A549 (cell line): ENCODE measurements around the gene ETFDH. TPM values are rescaled to one million over a fixed set of nuclear protein-coding genes. Genes with fewer than 3 reads are reported as not detected.
A peak's percentile ranks its signal among the peaks of the same experiment; 100 is the strongest.

ENCODE experiments used
- ATAC-seq, 2 experiments: fragments of 200-7000 bp in 1 of 2; fragments of >200 bp in 1 of 2; cut with Nextera tagmentation in 1 of 2; cut with Tn5 transposase in 1 of 2; 3 replicates each; pipeline versions ENCODE4 v1.8.0 to v1.9.1; 2018 to 2020; ENCODE audit warnings: mild to moderate bottlenecking in 1 of 2, moderate library complexity in 1 of 2
- CTCF ChIA-PET: fragments of 300-600 bp; sonication (Branson Sonifier 250); formaldehyde crosslinking; extraction: SDS; loops from one replicate; lab custom pipeline; 2021; ENCODE audit warnings: antibody characterized with exemption, inconsistent platforms; lab: Yijun Ruan, JAX
- POLR2A ChIA-PET: fragments of 350-600 bp; formaldehyde crosslinking; extraction: SDS; loops from one replicate; lab custom pipeline; 2021; ENCODE audit warnings: antibody characterized with exemption, inconsistent platforms; lab: Yijun Ruan, JAX
- DNase-seq, 2 experiments: peaks; one replicate each; pipeline versions ENCODE4 v3.0.0 to v3.0.0-alpha.2; 2011 to 2016; ENCODE audit warnings: low read depth in 1 of 2, low spot score in 1 of 2
- FAIRE-seq: peaks from 2 replicates; lab custom pipeline; 2011; peaks lifted over from hg19 to GRCh38; lab: Jason Lieb, UNC
- H3K27ac ChIP-seq, 2 experiments: fragments of >200 bp; sonication (Bioruptor Twin); formaldehyde crosslinking; 3 replicates each; pipeline ENCODE4 v1.5.1; 2016 to 2017
- H3K4me1 ChIP-seq: fragments of >200 bp; sonication (Bioruptor Twin); formaldehyde crosslinking; 3 replicates; pipeline ENCODE4 v1.6.1; 2016
- H3K4me2 ChIP-seq: fragments of >200 bp; sonication (Bioruptor Twin); formaldehyde crosslinking; 3 replicates; pipeline ENCODE4 v1.6.1; 2016
- H3K4me3 ChIP-seq: fragments of >200 bp; sonication (Bioruptor Twin); formaldehyde crosslinking; 3 replicates; pipeline ENCODE4 v1.5.1; 2016
- H3K9me3 ChIP-seq: fragments of >200 bp; sonication (Bioruptor Twin); formaldehyde crosslinking; 3 replicates; pipeline ENCODE4 v1.6.1; 2016
- CBX8 ChIP-seq: fragments of 200-600 bp; sonication (generic); IDR thresholded peaks from 2 replicates; pipeline ENCODE4 v1.6.1; 2016
- CEBPB ChIP-seq, 2 experiments: fragments of >200 bp in 1 of 2; sonication (Bioruptor Twin) in 1 of 2; formaldehyde crosslinking in 1 of 2; IDR thresholded peaks; 2 replicates each; pipeline ENCODE4 v1.6.1; 2012 to 2016
- CHD2 ChIP-seq: fragments of 150-350 bp; IDR thresholded peaks from 2 replicates; pipeline ENCODE4 v1.6.1; 2014; ENCODE audit warnings: low read length; ENCODE audit not compliant: partially characterized antibody
- CHD4 ChIP-seq: fragments of 200-600 bp; sonication (generic); IDR thresholded peaks from 2 replicates; pipeline ENCODE4 v1.6.1; 2016; ENCODE audit warnings: antibody characterized with exemption, mild to moderate bottlenecking, borderline replicate concordance
- EHF ChIP-seq: fragments of 250-450 bp; sonication (Bioruptor Pico); IDR thresholded peaks from 2 replicates; pipeline ENCODE4 v1.5.0; 2020; ENCODE audit warnings: mild to moderate bottlenecking
- FOXS1 ChIP-seq: fragments of 250-450 bp; sonication (Bioruptor Pico); IDR thresholded peaks from 2 replicates; pipeline ENCODE4 v1.5.0; 2020; ENCODE audit warnings: mild to moderate bottlenecking, moderate library complexity
- HEYL ChIP-seq: fragments of 250-450 bp; sonication (Bioruptor Pico); IDR thresholded peaks from 2 replicates; pipeline ENCODE4 v1.8.0; 2021; ENCODE audit warnings: mild to moderate bottlenecking, moderate library complexity
- MAFK ChIP-seq: fragments of 450-650 bp; IDR thresholded peaks from 2 replicates; pipeline ENCODE4 v1.6.1; 2014; ENCODE audit not compliant: partially characterized antibody
- MAZ ChIP-seq: fragments of 150-350 bp; IDR thresholded peaks from 2 replicates; pipeline ENCODE4 v1.6.1; 2014; ENCODE audit warnings: antibody characterized with exemption, low read depth, low read length, borderline replicate concordance
- POLR2A ChIP-seq: IDR thresholded peaks from 2 replicates; pipeline ENCODE4 v1.6.1; 2012; ENCODE audit warnings: mild to moderate bottlenecking, low read length
- POLR2AphosphoS2 ChIP-seq: conservative IDR thresholded peaks from 2 replicates; pipeline ENCODE4 v1.6.1; 2012; ENCODE audit warnings: low read length, improper control_type of control experiment, inconsistent platforms
- RAD21 ChIP-seq, 2 experiments: fragments of >200 bp in 1 of 2; sonication (Bioruptor Twin) in 1 of 2; formaldehyde crosslinking in 1 of 2; IDR thresholded peaks in 1 of 2; conservative IDR thresholded peaks in 1 of 2; 2 replicates in 1 of 2; 3 replicates in 1 of 2; pipeline ENCODE4 v1.6.1; 2012 to 2018; ENCODE audit warnings: inconsistent platforms in 1 of 2
- RCOR1 ChIP-seq: fragments of 150-350 bp; IDR thresholded peaks from 2 replicates; pipeline ENCODE4 v1.6.1; 2014; ENCODE audit warnings: antibody characterized with exemption, low read length, low read depth
- RFX5 ChIP-seq: fragments of 450-650 bp; IDR thresholded peaks from 2 replicates; pipeline ENCODE4 v1.7.1; 2014; ENCODE audit warnings: antibody characterized with exemption, mild to moderate bottlenecking, moderate library complexity
- RNF2 ChIP-seq: fragments of 200-600 bp; sonication (generic); IDR thresholded peaks from 2 replicates; pipeline ENCODE4 v1.6.1; 2016; ENCODE audit warnings: low read depth, mild to moderate bottlenecking, antibody characterized with exemption, moderate library complexity, borderline replicate concordance
- SMC3 ChIP-seq: fragments of >200 bp; sonication (Bioruptor Twin); formaldehyde crosslinking; IDR thresholded peaks from 3 replicates; pipeline ENCODE4 v1.6.1; 2018; ENCODE audit warnings: inconsistent platforms
- SREBF2 ChIP-seq: fragments of 450-650 bp; IDR thresholded peaks from 2 replicates; pipeline ENCODE4 v1.6.1; 2014; ENCODE audit warnings: mild to moderate bottlenecking, moderate library complexity
- ZFP36 ChIP-seq: fragments of 450-650 bp; IDR thresholded peaks from 2 replicates; pipeline ENCODE4 v1.6.1; 2014; ENCODE audit warnings: borderline replicate concordance; ENCODE audit not compliant: partially characterized antibody
- whole genome bisulfite sequencing: methylation state at CpG from one replicate; pipeline ENCODE4 v1.1.6; 2017; ENCODE audit errors: missing lambda C conversion rate; 5-methylcytosine and 5-hydroxymethylcytosine counted together
- polyA plus RNA-seq, 4 experiments: library from polyadenylated mRNA; depleted of rRNA in 3 of 4; stranded (reverse); fragments of >200 nt; fragmentation: RNase III in 1 of 4; extraction: RNeasy Plus Mini Kit Qiagen cat#74134 plus additional on column Dnase treatment in 1 of 4; gene quantifications; 2 replicates in 3 of 4; 3 replicates in 1 of 4; pipeline ENCODE4 v1.2.3, GENCODE V29; 2011 to 2017
- TF ChIP-seq, protein P1 (sequence below): IDR thresholded peaks from 2 replicates; pipeline ENCODE4 v1.6.1; 2012; ENCODE audit warnings: low read depth, borderline replicate concordance
- TF ChIP-seq, protein P2 (sequence below): fragments of >200 bp; sonication (Bioruptor Twin); formaldehyde crosslinking; IDR thresholded peaks from 3 replicates; pipeline ENCODE4 v1.5.1; 2016

Gene ETFDH
- polyA plus RNA-seq, 2 of the 4 experiments (the other 2 are of a cell fraction): 6.7 to 15.7 TPM

DNA sequence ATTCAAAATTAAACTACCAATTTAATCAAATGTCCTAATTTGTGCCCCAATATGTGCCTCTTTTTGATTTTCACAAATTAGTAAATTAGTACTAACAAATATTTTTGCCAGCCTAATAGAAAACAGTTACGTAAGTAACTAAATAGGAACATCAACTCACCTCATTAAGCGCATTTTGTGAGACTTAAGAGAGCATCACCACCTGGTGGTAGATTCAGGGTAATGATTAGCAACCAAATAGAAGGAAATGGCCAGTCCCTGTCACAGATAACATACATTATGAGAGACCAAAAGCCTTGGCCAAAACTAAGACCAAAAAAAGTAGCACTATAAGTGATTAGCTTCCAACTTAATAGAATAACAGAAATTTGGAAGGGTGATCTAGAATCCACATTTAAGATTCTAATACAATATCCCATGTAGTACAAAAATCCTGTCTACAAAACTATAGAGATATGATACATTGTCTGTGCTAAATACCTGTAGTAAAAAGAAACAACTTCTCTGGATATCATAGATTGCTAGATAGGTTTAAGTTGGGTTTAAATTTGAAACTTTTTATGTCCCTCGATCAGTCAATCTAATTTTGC, 47.1 kb upstream of the ETFDH start (continued):
- TF ChIP-seq, protein P1, sequence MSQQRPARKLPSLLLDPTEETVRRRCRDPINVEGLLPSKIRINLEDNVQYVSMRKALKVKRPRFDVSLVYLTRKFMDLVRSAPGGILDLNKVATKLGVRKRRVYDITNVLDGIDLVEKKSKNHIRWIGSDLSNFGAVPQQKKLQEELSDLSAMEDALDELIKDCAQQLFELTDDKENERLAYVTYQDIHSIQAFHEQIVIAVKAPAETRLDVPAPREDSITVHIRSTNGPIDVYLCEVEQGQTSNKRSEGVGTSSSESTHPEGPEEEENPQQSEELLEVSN: no peak
- TF ChIP-seq RAD21 (conservative IDR thresholded peaks at IDR 0.05 in 1 of 2, IDR thresholded peaks at IDR 0.05 in 1 of 2): peak; percentile 84 to 86
- TF ChIP-seq SMC3: peak; percentile 89

DNA sequence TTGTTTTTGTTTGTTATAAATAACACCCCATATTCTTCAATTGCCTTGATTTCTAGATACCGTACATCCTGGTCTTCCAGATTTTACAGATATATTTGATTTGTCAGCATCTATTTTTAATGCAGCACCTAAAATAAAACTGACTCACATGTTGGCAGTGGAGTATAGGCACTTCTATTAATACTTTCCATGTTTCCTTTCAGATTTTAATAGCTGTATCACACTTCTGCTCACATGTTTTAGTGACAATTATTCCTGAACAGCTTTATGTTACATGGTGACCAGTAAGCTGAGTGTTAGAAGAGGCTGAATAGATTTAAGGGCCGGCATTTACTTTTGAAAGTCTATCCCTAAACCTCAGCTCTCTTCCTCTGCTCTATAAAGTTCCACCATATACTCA, 46.6 kb upstream of the ETFDH start:
- CTCF ChIA-PET: interaction anchor here (0.6 to 5.0 kb wide), 10 partner anchors 10 to 433 kb away, joined by 3 to 46 read pairs (median 4); no protein-coding TSS in a partner anchor
- 45% methylated on average over 2 of the region's 2 CpGs for WGBS
- TF ChIP-seq ZFP36: no peak
- TF ChIP-seq CHD2: no peak
- TF ChIP-seq MAZ: no peak
- POLR2A ChIA-PET: no interaction called here
- H3K27ac ChIP-seq: no peak overlapping the region
- no peaks in the 10 kb centered on the region for H3K9me3 ChIP-seq
- no peak overlapping the region for H3K4me2 ChIP-seq
- DNase-seq (no peak), FAIRE-seq (no peak), ATAC-seq (no peak)
- H3K4me3 ChIP-seq: no peak overlapping the region
- no peaks in the 10 kb centered on the region for H3K4me1 ChIP-seq

GRCh38 chr4:158630893-158631292, 41.2 kb upstream of the ETFDH start:
- CTCF ChIA-PET: no interaction called here
- 5% methylated on average over 1 of the region's 1 CpG for WGBS
- no peak for FAIRE-seq
- no peak for DNase-seq
- no peak for ATAC-seq
- Histone ChIP-seq H3K4me2 (no peak overlapping the region), H3K4me1 (no peaks in the 10 kb centered on the region), H3K9me3 (no peaks in the 10 kb centered on the region), H3K4me3 (no peak overlapping the region), H3K27ac (no peak overlapping the region)
- POLR2A ChIA-PET: no interaction called here
- no peak for TF ChIP-seq CHD4
- no peak for TF ChIP-seq CBX8
- no peak for TF ChIP-seq FOXS1 (CRISPR knock-in tag)
- no peak for TF ChIP-seq EHF
- no peak for TF ChIP-seq RNF2
- no peak for TF ChIP-seq CEBPB (IDR thresholded peaks at IDR 0.05)
- TF ChIP-seq, protein P2, sequence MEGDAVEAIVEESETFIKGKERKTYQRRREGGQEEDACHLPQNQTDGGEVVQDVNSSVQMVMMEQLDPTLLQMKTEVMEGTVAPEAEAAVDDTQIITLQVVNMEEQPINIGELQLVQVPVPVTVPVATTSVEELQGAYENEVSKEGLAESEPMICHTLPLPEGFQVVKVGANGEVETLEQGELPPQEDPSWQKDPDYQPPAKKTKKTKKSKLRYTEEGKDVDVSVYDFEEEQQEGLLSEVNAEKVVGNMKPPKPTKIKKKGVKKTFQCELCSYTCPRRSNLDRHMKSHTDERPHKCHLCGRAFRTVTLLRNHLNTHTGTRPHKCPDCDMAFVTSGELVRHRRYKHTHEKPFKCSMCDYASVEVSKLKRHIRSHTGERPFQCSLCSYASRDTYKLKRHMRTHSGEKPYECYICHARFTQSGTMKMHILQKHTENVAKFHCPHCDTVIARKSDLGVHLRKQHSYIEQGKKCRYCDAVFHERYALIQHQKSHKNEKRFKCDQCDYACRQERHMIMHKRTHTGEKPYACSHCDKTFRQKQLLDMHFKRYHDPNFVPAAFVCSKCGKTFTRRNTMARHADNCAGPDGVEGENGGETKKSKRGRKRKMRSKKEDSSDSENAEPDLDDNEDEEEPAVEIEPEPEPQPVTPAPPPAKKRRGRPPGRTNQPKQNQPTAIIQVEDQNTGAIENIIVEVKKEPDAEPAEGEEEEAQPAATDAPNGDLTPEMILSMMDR: no peak
- no peak for TF ChIP-seq HEYL (CRISPR knock-in tag)
- TF ChIP-seq ZFP36: no peak
- TF ChIP-seq POLR2A: no peak
- no peak for TF ChIP-seq RFX5
- no peak for TF ChIP-seq MAZ
- TF ChIP-seq RCOR1: no peak
- no peak for TF ChIP-seq SREBF2
- TF ChIP-seq POLR2AphosphoS2: no peak

GRCh38 chr4:158636619-158637018, 35.5 kb upstream of the ETFDH start:
- peak; percentile 69 for TF ChIP-seq MAFK
- no peak for TF ChIP-seq RCOR1
- H3K9me3 ChIP-seq: no peaks in the 10 kb centered on the region
- H3K4me1 ChIP-seq: no peaks in the 10 kb centered on the region
- ChIA-PET CTCF (no interaction called here), POLR2A (no interaction called here)
- no peak for DNase-seq
- no peak overlapping the region for H3K4me2 ChIP-seq
- no peak overlapping the region for H3K27ac ChIP-seq
- no peak overlapping the region for H3K4me3 ChIP-seq
- ATAC-seq: no peak
- WGBS: 83% methylated on average over 1 of the region's 1 CpG
- FAIRE-seq: peak; percentile 18
